ENCODE data around the gene CPLX4.

The CPLX4 gene

GRCh38 chr18:59354731-59355130 lies 36.3 kb upstream of the CPLX4 start:
- DNase-seq (ENCODE audit: low read depth), result peak; percentile 35
- no peak overlapping the region for H3K4me3 ChIP-seq (ENCODE audit: low read length)
- TF ChIP-seq, protein P1, sequence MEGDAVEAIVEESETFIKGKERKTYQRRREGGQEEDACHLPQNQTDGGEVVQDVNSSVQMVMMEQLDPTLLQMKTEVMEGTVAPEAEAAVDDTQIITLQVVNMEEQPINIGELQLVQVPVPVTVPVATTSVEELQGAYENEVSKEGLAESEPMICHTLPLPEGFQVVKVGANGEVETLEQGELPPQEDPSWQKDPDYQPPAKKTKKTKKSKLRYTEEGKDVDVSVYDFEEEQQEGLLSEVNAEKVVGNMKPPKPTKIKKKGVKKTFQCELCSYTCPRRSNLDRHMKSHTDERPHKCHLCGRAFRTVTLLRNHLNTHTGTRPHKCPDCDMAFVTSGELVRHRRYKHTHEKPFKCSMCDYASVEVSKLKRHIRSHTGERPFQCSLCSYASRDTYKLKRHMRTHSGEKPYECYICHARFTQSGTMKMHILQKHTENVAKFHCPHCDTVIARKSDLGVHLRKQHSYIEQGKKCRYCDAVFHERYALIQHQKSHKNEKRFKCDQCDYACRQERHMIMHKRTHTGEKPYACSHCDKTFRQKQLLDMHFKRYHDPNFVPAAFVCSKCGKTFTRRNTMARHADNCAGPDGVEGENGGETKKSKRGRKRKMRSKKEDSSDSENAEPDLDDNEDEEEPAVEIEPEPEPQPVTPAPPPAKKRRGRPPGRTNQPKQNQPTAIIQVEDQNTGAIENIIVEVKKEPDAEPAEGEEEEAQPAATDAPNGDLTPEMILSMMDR (IDR thresholded peaks at IDR 0.05; ENCODE audit: insufficient read depth, low read depth, low read length, missing control alignments), result no peak

GRCh38 chr18:59353079-59353680 lies 34.7 kb upstream of the CPLX4 start:
- TF ChIP-seq, protein P1 (IDR thresholded peaks at IDR 0.05; ENCODE audit: insufficient read depth, low read depth, low read length, missing control alignments), result no peak
- H3K4me3 ChIP-seq (ENCODE audit: low read length), result no peak overlapping the region
- peak; percentile 79 for DNase-seq (ENCODE audit: low read depth)

GRCh38 chr18:59352250-59352855 lies 33.9 kb upstream of the CPLX4 start:
- TF ChIP-seq, protein P1 (IDR thresholded peaks at IDR 0.05; ENCODE audit: insufficient read depth, low read depth, low read length, missing control alignments), result no peak
- DNase-seq (ENCODE audit: low read depth), result no peak
- no peak overlapping the region for H3K4me3 ChIP-seq (ENCODE audit: low read length)

GRCh38 chr18:59345556-59345955 lies 27.1 kb upstream of the CPLX4 start:
- H3K4me3 ChIP-seq (ENCODE audit: low read length), result no peak overlapping the region
- no peak for DNase-seq (ENCODE audit: low read depth)
- TF ChIP-seq, protein P1 (IDR thresholded peaks at IDR 0.05; ENCODE audit: insufficient read depth, low read depth, low read length, missing control alignments), result no peak

- DNase-seq (ENCODE audit: low read depth), result no peak
- H3K4me3 ChIP-seq (ENCODE audit: low read length), result no peak overlapping the region
- TF ChIP-seq, protein P1 (IDR thresholded peaks at IDR 0.05; ENCODE audit: insufficient read depth, low read depth, low read length, missing control alignments), result no peak
Observed at GRCh38 chr18:59344996-59345395, 26.5 kb upstream of the CPLX4 start.

- no peak overlapping the region for H3K4me3 ChIP-seq (ENCODE audit: low read length)
- TF ChIP-seq, protein P1 (IDR thresholded peaks at IDR 0.05; ENCODE audit: insufficient read depth, low read depth, low read length, missing control alignments), result no peak
- no peak for DNase-seq (ENCODE audit: low read depth)
Observed at GRCh38 chr18:59343926-59344325, 25.5 kb upstream of the CPLX4 start.

DNA sequence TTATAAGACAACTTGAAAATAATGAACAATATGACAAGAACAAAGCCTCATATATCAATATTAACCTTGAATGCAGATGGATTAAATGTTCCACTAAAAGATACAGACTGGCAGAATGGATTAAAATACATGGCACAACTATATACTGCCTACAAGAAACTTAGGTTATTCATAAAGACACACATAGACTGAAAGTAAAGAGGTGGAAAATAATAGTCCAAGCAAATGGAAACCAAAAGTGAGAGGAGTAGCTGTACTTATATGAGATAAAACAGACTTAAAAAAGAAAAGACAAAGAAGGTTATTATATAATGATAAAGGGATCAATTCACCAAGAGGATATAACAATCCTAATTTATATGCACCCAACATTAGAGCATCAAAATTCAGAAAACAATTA lies 22.4 kb upstream of the CPLX4 start:
- TF ChIP-seq, protein P1 (IDR thresholded peaks at IDR 0.05; ENCODE audit: insufficient read depth, low read depth, low read length, missing control alignments), result no peak
- H3K4me3 ChIP-seq (ENCODE audit: low read length), result no peak overlapping the region
- no peak for DNase-seq (ENCODE audit: low read depth)

Data from epithelial cell of esophagus (primary cell).